AG09319 (cell line): ENCODE results near the gene PNN.
"Not testable (repeated sequence)": the region's sequence is repeated elsewhere in the genome, so short reads cannot be mapped to it uniquely, and the experiment has no call there.

Experiments used
- DNase-seq: peaks from one replicate; pipeline ENCODE4 v3.0.0-alpha.2; 2010; ENCODE audit warnings: low read depth; ENCODE audit errors: extremely low read depth
- CTCF ChIP-seq: IDR thresholded peaks from 2 replicates; pipeline ENCODE4 v1.5.1; 2011; ENCODE audit warnings: low read depth, mild to moderate bottlenecking, inconsistent platforms, low read length, moderate library complexity

Gene PNN

GRCh38 chr14:39174560-39175444 is at the start of gene PNN:
Gene PNN, plus strand, starts transcription at chr14:39175254. Its CDS starts 26 bp downstream, at chr14:39175280.
- peak; percentile 99 for DNase-seq

GRCh38 chr14:39137835-39138234 is 37.2 kb upstream of the PNN start:
- DNase-seq = not testable (repeated sequence)

More at GRCh38 chr14:39174560-39175444, at the start of gene PNN:
- TF ChIP-seq CTCF = no peak

- TF ChIP-seq CTCF = no peak
Observed at GRCh38 chr14:39138440-39138839, 36.6 kb upstream of the PNN start.

GRCh38 chr14:39140170-39140569 is 34.9 kb upstream of the PNN start:
- DNase-seq = no peak
- no peak for TF ChIP-seq CTCF

More at GRCh38 chr14:39138440-39138839, 36.6 kb upstream of the PNN start:
- DNase-seq = no peak

GRCh38 chr14:39141623-39142022 is 33.4 kb upstream of the PNN start:
- not testable (repeated sequence) for DNase-seq

- not testable (repeated sequence) for DNase-seq
Observed at GRCh38 chr14:39143226-39143625, 31.8 kb upstream of the PNN start.

- no peak for TF ChIP-seq CTCF
- DNase-seq = no peak
Observed at GRCh38 chr14:39145266-39145966, 29.6 kb upstream of the PNN start.

GRCh38 chr14:39154594-39155189 is 20.4 kb upstream of the PNN start:
- no peak for TF ChIP-seq CTCF

More at GRCh38 chr14:39154594-39155189, 20.4 kb upstream of the PNN start:
- DNase-seq = no peak
